SKM-1 (cell line): Measurements from ENCODE around the gene NDUFB5.

Experiments used
- DNase-seq: peaks from one replicate; lab custom pipeline; 2025; ENCODE audit not compliant: unreplicated experiment; lab: John Stamatoyannopoulos, UW

NDUFB5 gene

DNA sequence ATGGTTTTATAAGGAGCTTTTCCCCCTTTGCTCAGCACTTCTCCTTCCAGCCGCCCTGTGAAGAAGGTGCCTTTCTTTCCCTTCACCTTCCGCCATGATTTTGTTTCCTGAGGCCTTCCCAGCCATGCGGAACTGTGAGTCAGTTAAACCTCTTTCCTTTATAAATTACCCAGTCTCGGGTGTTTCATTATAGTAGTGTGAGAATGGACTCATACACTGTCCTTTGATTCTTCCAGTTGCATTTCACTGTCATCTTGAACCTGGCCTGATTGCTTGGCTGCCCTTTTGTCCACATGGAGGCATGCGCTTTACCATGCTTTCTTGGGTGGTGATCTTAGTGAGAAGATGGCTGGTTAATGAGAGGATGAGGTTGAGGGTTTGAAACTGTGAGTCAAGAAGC lies 71.5 kb downstream of the NDUFB5 start:
- DNase-seq: no peak
